Mammary epithelial cell (primary cell): ENCODE data around the gene NOTCH2.

Source experiments
- EZH2 ChIP-seq: IDR thresholded peaks from 2 replicates; pipeline ENCODE4 v1.6.1; 2012; ENCODE audit warnings: low read length, inconsistent platforms, borderline replicate concordance
- TF ChIP-seq, protein P1 (sequence below), 2 donors: IDR thresholded peaks in 1 of 2; conservative IDR thresholded peaks in 1 of 2; 2 replicates each; pipeline ENCODE4 v1.5.1; 2011 to 2012; ENCODE audit warnings: inconsistent platforms in 2 of 2, low read length in 2 of 2, mild to moderate bottlenecking in 2 of 2, control low read depth in 1 of 2, low read depth in 1 of 2; ENCODE audit not compliant: insufficient read depth in 1 of 2; ENCODE audit errors: extremely low read depth in 1 of 2

- TF ChIP-seq, protein P1, sequence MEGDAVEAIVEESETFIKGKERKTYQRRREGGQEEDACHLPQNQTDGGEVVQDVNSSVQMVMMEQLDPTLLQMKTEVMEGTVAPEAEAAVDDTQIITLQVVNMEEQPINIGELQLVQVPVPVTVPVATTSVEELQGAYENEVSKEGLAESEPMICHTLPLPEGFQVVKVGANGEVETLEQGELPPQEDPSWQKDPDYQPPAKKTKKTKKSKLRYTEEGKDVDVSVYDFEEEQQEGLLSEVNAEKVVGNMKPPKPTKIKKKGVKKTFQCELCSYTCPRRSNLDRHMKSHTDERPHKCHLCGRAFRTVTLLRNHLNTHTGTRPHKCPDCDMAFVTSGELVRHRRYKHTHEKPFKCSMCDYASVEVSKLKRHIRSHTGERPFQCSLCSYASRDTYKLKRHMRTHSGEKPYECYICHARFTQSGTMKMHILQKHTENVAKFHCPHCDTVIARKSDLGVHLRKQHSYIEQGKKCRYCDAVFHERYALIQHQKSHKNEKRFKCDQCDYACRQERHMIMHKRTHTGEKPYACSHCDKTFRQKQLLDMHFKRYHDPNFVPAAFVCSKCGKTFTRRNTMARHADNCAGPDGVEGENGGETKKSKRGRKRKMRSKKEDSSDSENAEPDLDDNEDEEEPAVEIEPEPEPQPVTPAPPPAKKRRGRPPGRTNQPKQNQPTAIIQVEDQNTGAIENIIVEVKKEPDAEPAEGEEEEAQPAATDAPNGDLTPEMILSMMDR (conservative IDR thresholded peaks at IDR 0.05 in 1 of 2, IDR thresholded peaks at IDR 0.05 in 1 of 2; ENCODE audit: extremely low read depth in 1 of 2, insufficient read depth in 1 of 2, low read depth in 1 of 2, low read length in 2 of 2), result no peak
- TF ChIP-seq EZH2, result no peak
Measured at GRCh38 chr1:119888476-119888875, 181.0 kb downstream of the NOTCH2 start.
